HG03565 (cell line): ENCODE results near the gene RPL18A.

Experiments
- ATAC-seq: cut with Tn5 transposase; IDR thresholded peaks from one replicate; pipeline ENCODE4 v1.9.1; 2021; ENCODE audit warnings: mild to moderate bottlenecking, moderate library complexity; ENCODE audit not compliant: unreplicated experiment

Gene RPL18A

GRCh38 chr19:17859533-17860330, at the start of gene RPL18A:
RPL18A (plus strand) TSS chr19:17859910; CDS start chr19:17859957, 47 bp downstream.
- peak; percentile 95 for ATAC-seq

GRCh38 chr19:17811103-17811502, 48.6 kb upstream of the RPL18A start:
- no peak for ATAC-seq

- no peak for ATAC-seq
These were observed 48.0 kb upstream of the RPL18A start for GRCh38 chr19:17811681-17812080.

GRCh38 chr19:17812099-17812498, 47.6 kb upstream of the RPL18A start:
- no peak for ATAC-seq

GRCh38 chr19:17817668-17818363, 41.9 kb upstream of the RPL18A start:
- no peak for ATAC-seq

GRCh38 chr19:17821190-17821589, 38.5 kb upstream of the RPL18A start, which contains the start of gene INSL3:
INSL3 (minus strand) TSS chr19:17821519; CDS start chr19:17821506, 13 bp downstream.
- no peak for ATAC-seq

- ATAC-seq: no peak
These were observed 35.4 kb upstream of the RPL18A start for GRCh38 chr19:17824339-17824738.

- no peak for ATAC-seq
These were observed 33.1 kb upstream of the RPL18A start for GRCh38 chr19:17826508-17827056.

GRCh38 chr19:17829855-17830566, 29.7 kb upstream of the RPL18A start:
- no peak for ATAC-seq

GRCh38 chr19:17830567-17831418, 28.9 kb upstream of the RPL18A start:
- ATAC-seq: no peak

- ATAC-seq: no peak
These were observed 28.3 kb upstream of the RPL18A start for GRCh38 chr19:17831419-17831888.

GRCh38 chr19:17832443-17833208, 27.1 kb upstream of the RPL18A start:
- ATAC-seq: no peak

- ATAC-seq: no peak
These were observed 25.1 kb upstream of the RPL18A start for GRCh38 chr19:17834350-17835181.

- ATAC-seq: no peak
These were observed 24.3 kb upstream of the RPL18A start for GRCh38 chr19:17835182-17836006.

- no peak for ATAC-seq
These were observed 23.2 kb upstream of the RPL18A start for GRCh38 chr19:17836530-17836929.

GRCh38 chr19:17837972-17838371, 21.7 kb upstream of the RPL18A start:
- ATAC-seq: no peak

- ATAC-seq: no peak
These were observed 19.7 kb upstream of the RPL18A start for GRCh38 chr19:17840019-17840418.

- ATAC-seq: no peak
These were observed 18.3 kb upstream of the RPL18A start for GRCh38 chr19:17841371-17841809.
